NCI-H2227 treated with DMSO at 0.1 percent for 48 hours (cell line): Measurements from ENCODE around the gene APBB2.
"Not testable (repeated sequence)": the region's sequence is repeated elsewhere in the genome, so short reads cannot be mapped to it uniquely, and the experiment has no call there.

Source experiments
- DNase-seq: peaks from one replicate; lab custom pipeline; 2025; lab: John Stamatoyannopoulos, UW

The APBB2 gene

GRCh38 chr4:40934676-40935075 lies 279.7 kb downstream of the APBB2 start:
- DNase-seq = no peak

- no peak for DNase-seq
Observed at GRCh38 chr4:40933272-40934053, 280.9 kb downstream of the APBB2 start.

GRCh38 chr4:40931841-40932240 lies 282.5 kb downstream of the APBB2 start:
- DNase-seq = no peak

GRCh38 chr4:40931238-40931637 lies 283.1 kb downstream of the APBB2 start:
- DNase-seq = no peak

- no peak for DNase-seq
Observed at GRCh38 chr4:40927074-40927473, 287.3 kb downstream of the APBB2 start.

- no peak for DNase-seq
Observed at GRCh38 chr4:40924793-40925117, 289.6 kb downstream of the APBB2 start.

- DNase-seq = peak; percentile 3
Observed at GRCh38 chr4:40924096-40924792, 290.1 kb downstream of the APBB2 start.

GRCh38 chr4:40923316-40924095 lies 290.8 kb downstream of the APBB2 start:
- DNase-seq = no peak

- not testable (repeated sequence) for DNase-seq
Observed at GRCh38 chr4:40919976-40920375, 294.4 kb downstream of the APBB2 start.

GRCh38 chr4:40918330-40918729 lies 296.0 kb downstream of the APBB2 start:
- no peak for DNase-seq

- no peak for DNase-seq
Observed at GRCh38 chr4:40916880-40917279, 297.5 kb downstream of the APBB2 start.

- DNase-seq = no peak
Observed at GRCh38 chr4:40916218-40916555, 298.2 kb downstream of the APBB2 start.

- no peak for DNase-seq
Observed at GRCh38 chr4:40915318-40916217, 298.8 kb downstream of the APBB2 start.

- no peak for DNase-seq
Observed at GRCh38 chr4:40912460-40913184, 301.7 kb downstream of the APBB2 start.

GRCh38 chr4:40910706-40911105 lies 303.6 kb downstream of the APBB2 start:
- DNase-seq = no peak

GRCh38 chr4:40909363-40909876 lies 304.9 kb downstream of the APBB2 start:
- DNase-seq = no peak

GRCh38 chr4:40908702-40909362 lies 305.5 kb downstream of the APBB2 start:
- DNase-seq = peak; percentile 77

- DNase-seq = no peak
Observed at GRCh38 chr4:40908297-40908696, 306.0 kb downstream of the APBB2 start.

GRCh38 chr4:40905414-40905813 lies 308.9 kb downstream of the APBB2 start:
- DNase-seq = no peak

GRCh38 chr4:40900531-40900930 lies 313.8 kb downstream of the APBB2 start:
- DNase-seq = not testable (repeated sequence)
